Urothelium cell line (cell line): ENCODE measurements around the gene CCDC179.

Experiments
- DNase-seq: peaks from one replicate; pipeline ENCODE4 v3.0.0; 2011; ENCODE audit warnings: low spot score, mixed read lengths
- FAIRE-seq: peaks from 2 replicates; lab custom pipeline; 2011; peaks lifted over from hg19 to GRCh38; lab: Jason Lieb, UNC

The CCDC179 gene

DNA sequence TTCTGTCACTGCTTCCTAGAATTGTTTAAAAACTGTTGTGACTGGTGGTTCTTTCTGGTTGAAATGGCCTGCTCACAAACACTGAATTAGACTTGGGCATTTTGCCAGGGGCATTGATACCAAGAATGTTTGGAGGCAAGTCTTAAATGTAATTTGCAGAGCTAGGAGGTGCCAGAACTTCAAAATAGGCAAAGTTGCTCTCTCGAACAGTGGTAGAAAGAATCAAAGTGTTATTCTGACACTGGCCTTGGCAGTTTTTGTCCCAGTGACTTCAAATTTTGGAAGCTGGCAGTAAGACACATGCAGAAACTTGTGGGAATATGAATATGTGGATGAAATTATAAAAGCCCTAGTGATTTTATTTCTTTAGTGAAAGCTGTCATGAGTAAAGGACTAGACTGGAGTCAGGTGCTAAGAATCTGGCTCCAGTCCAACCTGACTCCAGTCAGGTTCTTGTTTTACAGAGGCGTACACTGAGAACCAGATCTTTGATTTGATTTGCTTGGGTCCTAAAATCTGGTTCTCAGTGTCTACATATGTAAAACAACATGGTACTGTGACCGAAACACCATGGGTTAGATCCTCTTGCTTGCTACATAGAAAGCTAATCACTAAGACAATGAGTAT, 51.6 kb downstream of the CCDC179 start:
- DNase-seq: no peak
- no peak for FAIRE-seq

DNA sequence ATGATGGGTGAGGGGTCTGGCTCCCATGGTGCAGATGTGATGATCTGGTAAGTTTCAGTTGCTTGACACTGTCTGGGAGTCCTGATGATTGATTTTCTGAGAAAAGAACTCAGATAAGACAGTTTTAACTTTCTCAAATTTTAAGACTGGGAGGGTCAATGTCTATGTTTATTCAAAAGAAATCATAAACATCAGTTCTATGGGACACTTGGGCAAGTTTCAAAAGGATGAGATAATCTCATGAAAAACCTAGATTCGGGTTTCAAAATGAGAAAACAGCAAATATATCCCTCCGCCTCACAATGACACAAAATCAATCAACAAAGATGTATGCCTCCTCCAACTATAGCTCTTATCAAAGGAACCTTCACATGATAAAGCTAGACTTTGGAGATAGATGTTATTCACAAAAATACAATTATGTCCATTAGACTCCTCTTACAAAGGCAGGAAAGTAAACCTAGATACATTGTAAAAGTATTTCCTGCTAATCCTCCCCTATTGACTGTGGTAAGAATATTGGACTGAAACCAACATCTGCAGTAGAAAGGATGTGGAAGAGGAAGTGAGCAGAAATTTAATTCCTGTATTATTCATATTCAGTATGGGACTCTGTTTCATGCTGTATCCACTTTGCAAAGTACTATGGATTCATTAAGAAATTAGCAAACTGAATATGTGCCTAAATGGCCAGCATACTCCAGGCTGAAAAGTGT, 52.3 kb downstream of the CCDC179 start:
- DNase-seq (no peak), FAIRE-seq (no peak)

DNA sequence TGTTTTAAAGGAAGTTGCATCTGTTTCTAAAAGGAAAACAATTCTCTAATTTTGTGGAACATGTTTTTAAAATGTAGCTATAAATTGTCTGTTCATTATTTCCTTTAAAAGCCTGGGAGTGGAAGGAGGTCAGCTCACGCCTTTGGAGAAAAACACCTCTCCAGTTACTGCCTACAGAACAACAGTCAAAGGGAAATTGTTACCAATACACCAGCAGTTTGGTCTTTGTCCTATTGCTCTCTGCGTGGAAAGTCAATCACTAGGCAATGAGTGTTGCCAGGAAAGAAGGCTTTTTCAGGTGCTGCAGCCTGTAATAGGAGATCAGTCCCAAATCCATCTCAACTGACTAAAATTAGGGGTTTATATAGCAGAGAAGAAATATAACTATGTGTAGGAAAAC, 52.9 kb downstream of the CCDC179 start:
- FAIRE-seq: no peak
- no peak for DNase-seq

DNA sequence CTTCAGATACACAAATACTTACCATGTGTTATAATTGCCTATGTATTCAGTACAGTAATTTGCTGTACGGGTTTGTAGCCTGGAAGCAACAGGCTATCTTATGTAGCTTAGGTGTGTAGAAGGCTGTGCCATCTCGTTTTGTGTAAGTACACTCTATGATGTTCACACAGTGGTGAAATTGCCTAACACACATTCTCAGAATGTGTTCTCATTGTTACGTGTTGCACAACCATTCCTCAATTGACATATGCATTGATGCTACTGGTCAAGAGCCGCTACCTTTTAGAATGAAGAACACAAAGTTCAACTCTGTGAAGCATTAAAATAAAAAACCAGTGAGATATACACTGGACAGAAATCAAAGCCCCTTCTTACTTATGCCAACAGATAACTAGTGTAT, 57.4 kb downstream of the CCDC179 start:
- DNase-seq (no peak), FAIRE-seq (no peak)

DNA sequence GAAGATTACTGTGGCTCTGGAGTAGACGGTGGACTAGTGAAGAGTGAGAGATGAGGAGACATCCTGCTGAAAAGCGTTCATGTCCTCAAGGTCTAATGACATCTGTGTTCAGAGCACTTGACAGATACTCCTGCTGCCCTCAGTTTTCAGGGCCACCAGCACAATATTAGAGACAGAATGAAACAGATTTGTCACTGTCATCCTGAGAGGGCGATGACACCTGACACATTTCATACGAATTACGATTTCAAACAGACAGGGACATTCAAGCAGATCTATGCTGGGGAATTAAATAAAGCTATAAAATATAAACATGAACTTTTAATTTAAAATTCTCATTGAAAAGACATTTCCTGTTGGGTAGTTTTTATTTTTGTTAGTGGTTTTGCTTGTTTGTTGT, 59.8 kb downstream of the CCDC179 start:
- FAIRE-seq (no peak), DNase-seq (no peak)

DNA sequence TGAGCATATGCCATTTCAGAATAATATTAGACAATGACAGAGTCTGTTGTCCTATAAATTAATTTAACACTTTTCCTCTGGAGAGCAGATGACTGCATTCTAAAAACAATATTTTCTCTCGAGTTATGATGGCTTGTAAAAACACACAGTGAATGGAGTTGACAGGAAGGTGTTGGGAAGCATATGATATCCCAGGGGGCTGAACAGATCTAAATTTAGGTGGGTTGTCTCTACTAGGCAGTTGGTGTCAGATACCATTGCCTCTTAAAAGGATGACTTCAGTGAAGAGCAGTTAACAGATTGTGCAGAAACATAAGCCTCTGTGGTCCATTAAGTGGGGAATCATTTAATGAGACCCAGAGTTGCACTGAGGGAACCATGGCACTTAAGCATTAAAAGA, 61.4 kb downstream of the CCDC179 start:
- DNase-seq (no peak), FAIRE-seq (no peak)

DNA sequence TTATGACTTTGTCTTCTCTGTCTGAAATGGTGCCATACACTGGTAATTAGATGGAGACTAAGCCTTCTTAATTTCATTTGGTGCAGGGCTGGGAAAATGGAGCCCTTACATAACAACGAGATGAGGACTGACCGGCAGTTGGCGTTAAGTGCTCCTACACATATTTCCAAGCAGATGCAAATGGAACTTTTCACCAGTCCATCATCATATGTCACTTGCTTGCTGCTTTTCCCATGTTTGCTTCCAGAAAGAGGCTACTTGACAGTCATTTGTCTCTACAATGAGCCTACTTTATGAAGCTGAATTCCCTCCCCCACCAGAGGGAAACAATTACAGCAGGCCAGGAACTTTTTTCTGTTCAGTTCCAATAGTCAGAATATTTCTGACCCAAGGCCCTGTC, 63.2 kb downstream of the CCDC179 start:
- FAIRE-seq: no peak

More for the DNA sequence above, 63.2 kb downstream of the CCDC179 start:
- no peak for DNase-seq
